ENCODE measurements around the gene ATP8A2.
"Not testable (repeated sequence)": the region's sequence is repeated elsewhere in the genome, so short reads cannot be mapped to it uniquely, and the experiment has no call there.

Gene ATP8A2

GRCh38 chr13:25466880-25467279, 95.1 kb downstream of the ATP8A2 start:
- no peak for DNase-seq

- DNase-seq, result no peak
These were observed 96.8 kb downstream of the ATP8A2 start for GRCh38 chr13:25468325-25469168.

DNA sequence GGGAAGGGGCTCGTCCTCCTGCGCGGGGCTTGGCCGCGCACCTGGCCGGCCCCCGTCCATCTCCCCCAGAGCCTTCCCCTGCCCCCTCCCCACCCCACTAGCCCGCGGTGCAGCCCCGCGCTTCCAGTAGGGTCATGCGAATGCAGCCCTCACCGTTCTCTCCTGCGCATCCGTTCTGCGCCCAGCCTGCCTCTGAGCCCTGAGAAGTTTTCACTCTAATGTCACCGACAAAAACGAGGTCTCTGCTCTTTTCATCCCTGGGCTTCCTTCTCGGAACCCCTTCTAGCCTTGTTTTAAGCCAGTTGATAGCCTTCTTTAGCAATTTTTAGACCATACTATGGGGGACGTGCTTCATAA, 97.4 kb downstream of the ATP8A2 start:
- DNase-seq, result no peak

DNA sequence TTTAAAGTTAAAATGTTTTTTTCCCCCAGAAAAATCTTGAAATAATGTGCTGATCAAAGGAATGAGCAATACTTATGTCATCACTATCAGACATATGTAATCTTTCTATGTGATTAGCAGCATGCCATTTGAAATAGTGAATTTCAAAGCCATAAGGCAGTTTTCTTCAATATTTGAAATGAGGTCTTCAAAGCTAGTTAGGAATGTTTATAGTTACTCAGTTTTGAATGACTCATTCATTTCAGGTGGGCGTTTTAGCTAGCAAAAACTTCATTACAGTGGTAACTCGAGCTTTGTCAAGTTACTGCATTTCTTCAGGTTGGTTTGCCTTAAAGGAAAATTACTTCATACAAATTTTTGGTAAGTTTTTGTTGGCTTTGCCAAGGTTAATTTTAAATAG, 102.1 kb downstream of the ATP8A2 start:
- DNase-seq, result no peak

DNA sequence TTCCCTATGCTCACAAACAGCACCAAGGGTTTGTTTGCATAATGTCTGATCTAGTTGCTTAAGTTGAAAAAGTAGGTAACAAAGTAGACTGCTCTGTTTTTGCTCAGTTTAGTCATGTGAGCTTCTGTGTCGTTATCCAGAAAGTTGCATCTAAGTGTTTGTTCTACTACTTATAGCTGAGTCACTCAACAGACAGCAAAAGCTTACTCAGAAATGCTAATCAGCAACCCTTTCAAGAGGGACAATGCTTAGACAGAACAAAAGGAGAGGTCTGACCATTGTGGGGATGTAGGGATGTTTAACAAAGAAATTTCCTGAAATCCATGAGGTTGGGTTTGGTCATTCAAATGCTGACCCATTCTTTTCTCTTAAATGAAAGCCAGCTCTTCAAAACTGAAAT, 106.4 kb downstream of the ATP8A2 start:
- DNase-seq, result no peak

- DNase-seq, result no peak
These were observed 117.5 kb downstream of the ATP8A2 start for GRCh38 chr13:25489238-25489637.

DNA sequence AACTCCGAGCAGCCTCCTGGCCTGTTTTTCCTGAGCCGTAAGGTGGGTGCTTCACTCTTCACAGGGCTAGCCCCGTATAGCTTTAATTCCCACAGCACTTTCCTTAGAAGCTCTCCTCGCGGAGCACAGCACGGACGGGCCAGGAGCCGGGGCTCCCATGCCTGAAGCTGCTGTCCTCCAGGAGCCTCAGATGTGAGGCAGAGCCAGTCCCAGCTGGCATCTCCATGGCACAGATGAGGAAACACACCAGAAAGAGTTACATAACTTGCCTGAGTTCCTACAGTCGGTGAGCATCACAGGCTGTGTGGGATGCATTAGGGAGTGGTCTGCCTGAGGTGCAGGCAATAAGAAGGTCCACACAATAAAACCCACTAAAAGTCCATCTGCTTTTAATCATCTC, 118.5 kb downstream of the ATP8A2 start:
- DNase-seq, result no peak

GRCh38 chr13:25493931-25494640, 122.3 kb downstream of the ATP8A2 start:
- no peak for DNase-seq

DNA sequence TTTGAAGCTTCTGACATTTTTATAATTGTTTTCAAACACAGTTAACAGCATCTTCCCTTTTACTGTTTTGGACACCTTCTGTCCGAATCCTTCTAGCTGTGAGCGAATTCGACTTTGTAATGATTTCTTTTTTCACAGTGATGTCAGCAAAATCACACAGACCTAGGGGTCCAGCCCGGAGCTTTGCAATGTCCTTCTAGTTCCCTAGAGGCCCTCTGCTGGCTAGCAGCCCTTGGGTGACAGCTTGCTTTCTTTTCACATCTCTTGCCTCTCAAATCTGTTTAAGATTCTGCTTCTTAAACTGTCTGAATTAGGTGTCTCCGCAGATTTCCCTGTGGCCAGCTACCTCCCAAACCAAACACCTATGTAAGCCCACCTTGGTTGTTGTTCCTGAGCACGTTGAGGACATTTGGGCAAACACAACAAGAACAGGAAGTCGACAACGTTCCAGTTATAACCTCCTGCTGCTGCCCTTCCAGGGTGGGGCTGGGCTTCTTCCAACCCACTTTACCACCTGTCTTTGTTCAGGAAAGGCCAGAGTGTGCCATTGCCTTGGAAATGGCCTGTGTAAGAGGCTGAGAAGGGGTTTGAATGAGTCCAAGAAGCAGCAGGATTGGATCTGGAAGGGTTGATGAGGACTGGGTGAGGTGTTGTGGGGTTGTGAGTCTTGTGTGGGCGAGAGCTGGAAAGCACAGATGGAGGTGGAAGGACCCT, 123.1 kb downstream of the ATP8A2 start:
- no peak for DNase-seq

DNA sequence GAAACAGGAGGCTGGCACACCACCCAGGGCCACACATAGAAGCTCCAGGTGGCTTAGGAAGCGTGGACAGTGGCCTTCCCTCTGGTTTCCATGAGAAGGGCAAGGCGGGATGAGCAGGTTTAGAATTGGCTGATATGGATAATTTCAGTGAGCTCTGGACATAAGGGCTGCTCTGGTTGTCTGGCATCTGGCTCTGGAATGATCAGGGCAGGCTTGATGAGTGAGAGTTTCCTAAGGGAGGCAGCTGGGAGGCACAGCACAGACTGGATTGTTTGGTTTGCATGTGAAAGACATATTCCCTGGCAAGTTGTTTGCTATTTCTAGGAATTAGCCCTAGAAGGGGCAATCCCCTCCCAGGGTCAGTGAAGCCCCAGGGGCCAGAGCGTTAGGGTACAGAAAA, 129.5 kb downstream of the ATP8A2 start:
- DNase-seq, result no peak

- no peak for DNase-seq
These were observed 130.3 kb downstream of the ATP8A2 start for GRCh38 chr13:25502031-25502430.

- DNase-seq, result no peak
These were observed 130.8 kb downstream of the ATP8A2 start for GRCh38 chr13:25502551-25502950.

GRCh38 chr13:25503856-25504255, 132.1 kb downstream of the ATP8A2 start:
- DNase-seq, result no peak

GRCh38 chr13:25507841-25508240, 136.1 kb downstream of the ATP8A2 start:
- DNase-seq, result no peak

GRCh38 chr13:25513060-25513459, 141.3 kb downstream of the ATP8A2 start:
- DNase-seq, result not testable (repeated sequence)

- DNase-seq, result no peak
These were observed 146.7 kb downstream of the ATP8A2 start for GRCh38 chr13:25518441-25518840.

DNA sequence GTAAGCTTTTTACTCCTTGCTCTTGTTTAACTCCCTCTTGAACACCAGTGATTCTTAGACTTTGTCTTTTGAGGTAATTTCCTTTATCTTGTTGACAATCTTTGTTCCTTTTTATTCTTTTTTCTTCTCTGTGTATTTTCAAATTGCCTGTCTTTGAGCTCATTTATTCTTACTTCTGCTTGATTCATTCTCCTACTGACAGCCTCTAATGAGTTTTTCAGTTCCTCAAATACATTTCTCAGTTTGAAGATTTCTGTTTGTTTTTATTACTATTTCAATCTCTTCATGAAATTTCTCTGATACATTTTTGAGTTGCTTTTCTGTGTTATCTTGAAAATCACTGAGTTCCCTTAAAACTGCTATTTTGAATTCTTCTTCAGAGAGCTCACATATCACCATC, 154.1 kb downstream of the ATP8A2 start:
- no peak for DNase-seq

DNA sequence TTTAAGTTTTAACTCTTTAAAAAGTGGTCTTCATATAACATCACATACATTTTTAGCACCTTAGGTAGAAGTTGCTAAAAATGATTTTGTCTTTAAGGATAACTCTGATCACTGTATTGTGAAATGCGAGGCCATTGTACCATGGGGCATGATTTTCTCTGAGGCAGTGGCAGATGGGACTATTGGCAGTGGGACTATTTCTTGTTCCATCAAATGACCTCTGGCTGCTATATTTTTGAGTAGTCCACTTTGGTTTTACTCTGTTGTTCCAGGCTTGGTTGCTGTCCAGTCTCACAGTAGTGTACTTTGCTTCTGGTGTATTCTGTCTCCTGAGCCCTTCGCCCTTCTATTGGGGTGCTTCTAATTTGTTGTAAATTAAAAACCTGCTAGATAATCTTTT, 156.5 kb downstream of the ATP8A2 start:
- no peak for DNase-seq

- DNase-seq, result no peak
These were observed 157.7 kb downstream of the ATP8A2 start for GRCh38 chr13:25529425-25529824.

- DNase-seq, result no peak
These were observed 166.5 kb downstream of the ATP8A2 start for GRCh38 chr13:25538276-25538675.

DNA sequence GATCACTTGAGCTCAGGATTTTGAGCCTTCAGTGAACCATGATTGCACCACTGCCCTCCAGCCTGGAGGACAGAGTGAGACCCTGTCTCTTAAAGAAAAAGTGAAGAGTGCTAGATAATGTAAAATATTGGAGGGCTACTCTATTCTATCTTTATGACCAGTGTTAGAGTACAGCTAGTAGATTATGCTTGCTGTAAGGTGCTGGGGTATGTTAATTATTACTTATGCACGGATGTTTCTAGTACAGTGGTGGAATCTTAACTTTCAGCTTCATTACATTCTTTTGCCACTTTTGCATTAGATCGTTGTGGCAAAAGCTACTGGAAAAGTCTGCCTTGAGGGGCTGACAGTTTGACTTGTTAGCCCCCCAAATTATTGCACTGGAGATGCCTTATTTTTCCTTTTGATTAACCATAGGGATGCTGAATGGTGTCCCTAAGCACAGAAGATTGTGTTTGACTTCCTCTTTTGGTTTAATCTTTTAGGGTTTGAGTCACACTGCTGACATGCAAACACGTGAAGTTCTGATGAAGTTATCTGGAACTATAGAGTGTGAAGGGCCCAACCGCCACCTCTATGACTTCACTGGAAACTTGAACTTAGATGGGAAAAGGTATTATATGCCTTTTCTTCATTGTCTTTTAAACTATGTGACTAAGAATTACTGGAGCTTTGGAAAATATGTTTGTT, 169.8 kb downstream of the ATP8A2 start:
- DNase-seq, result no peak

- DNase-seq, result not testable (repeated sequence)
These were observed 177.2 kb downstream of the ATP8A2 start for GRCh38 chr13:25548991-25549390.

GRCh38 chr13:25561812-25562211, 190.0 kb downstream of the ATP8A2 start:
- DNase-seq, result no peak

Measured in activated T-cell treated with anti-CD3 and anti-CD28 coated beads for 4 hours (primary cell).